Panc1 (cell line): ENCODE results near the gene SKIC2.

ENCODE experiments used
- POLR2AphosphoS5 ChIP-seq: IDR thresholded peaks from 2 replicates; pipeline ENCODE4 v1.6.1; 2012; ENCODE audit warnings: mild to moderate bottlenecking, low read depth, low read length, moderate library complexity
- TF ChIP-seq, protein P1 (sequence below): fragments of 450-650 bp; IDR thresholded peaks from 2 replicates; pipeline ENCODE4 v1.5.1; 2017; ENCODE audit warnings: mild to moderate bottlenecking

DNA sequence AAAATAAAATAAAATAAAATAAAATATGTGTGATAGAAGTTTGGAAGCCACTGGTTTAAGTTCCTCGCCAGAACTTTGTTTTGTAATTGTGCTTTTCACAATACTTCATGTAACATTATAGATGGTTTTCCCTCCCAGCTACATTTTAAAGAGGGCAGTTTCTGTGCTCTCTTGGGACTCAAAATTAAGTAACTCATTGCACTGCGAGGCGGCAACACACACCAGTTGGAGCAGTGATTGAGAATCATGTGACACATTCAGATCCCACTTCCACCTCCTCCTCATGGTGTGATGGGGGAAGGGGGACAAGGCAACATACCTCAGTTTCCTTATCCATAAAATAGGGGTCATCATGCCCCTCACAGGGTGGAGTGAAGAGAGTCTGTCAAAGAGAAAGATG is 24.0 kb upstream of the SKIC2 start:
- TF ChIP-seq, protein P1, sequence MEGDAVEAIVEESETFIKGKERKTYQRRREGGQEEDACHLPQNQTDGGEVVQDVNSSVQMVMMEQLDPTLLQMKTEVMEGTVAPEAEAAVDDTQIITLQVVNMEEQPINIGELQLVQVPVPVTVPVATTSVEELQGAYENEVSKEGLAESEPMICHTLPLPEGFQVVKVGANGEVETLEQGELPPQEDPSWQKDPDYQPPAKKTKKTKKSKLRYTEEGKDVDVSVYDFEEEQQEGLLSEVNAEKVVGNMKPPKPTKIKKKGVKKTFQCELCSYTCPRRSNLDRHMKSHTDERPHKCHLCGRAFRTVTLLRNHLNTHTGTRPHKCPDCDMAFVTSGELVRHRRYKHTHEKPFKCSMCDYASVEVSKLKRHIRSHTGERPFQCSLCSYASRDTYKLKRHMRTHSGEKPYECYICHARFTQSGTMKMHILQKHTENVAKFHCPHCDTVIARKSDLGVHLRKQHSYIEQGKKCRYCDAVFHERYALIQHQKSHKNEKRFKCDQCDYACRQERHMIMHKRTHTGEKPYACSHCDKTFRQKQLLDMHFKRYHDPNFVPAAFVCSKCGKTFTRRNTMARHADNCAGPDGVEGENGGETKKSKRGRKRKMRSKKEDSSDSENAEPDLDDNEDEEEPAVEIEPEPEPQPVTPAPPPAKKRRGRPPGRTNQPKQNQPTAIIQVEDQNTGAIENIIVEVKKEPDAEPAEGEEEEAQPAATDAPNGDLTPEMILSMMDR = no peak
- TF ChIP-seq POLR2AphosphoS5 = no peak
